Measurements from ENCODE around the gene TMEM222. TPM values are rescaled to one million over a fixed set of nuclear protein-coding genes. Genes with fewer than 3 reads are reported as not detected.

Gene TMEM222
- total and polyA plus RNA-seq, 2 of the 4 experiments (the other 2 are of a cell fraction), result 19.9 to 54.1 TPM

DNA sequence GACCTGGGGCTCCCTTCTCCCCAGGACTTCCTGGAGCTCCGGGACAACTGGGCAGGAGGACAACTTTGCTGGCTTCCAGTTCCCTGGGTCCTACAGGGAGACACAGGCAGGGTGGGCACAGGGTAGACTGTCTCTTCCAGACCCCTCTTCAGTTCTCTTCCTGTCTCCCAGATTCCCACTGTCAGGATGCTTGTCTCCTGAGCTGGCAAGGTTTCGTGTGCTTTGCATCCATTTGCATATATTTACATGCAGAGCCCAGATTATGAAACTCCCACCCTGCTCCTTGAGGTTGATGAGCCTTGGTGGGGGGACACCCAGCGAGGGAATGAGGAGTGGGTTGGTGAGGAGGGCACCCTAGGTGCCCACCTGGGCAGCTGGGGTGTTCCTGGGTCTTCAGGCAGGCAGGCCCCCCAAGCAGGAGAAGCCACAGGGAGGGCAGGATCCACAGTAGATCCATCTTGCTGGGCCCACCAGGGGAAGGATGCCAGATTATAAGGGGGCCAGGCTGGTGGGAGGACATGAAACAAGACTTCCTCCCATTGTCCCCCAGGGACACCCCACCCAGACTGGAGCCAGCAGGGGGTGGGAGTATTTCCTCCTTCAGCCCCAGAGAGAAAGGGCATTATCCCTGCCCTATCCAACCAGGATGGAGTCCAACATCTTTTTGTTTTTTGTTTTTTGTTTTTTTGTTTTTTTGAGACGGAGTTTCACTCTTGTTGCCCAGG is 52.6 kb downstream of the TMEM222 start, which contains the start of gene FCN3:
TSS of gene FCN3 (minus strand) at position 463 of the 725 bp plus-strand sequence. CDS start at position 457, 6 bp downstream.
- no CpG with 5 or more reads among the region's 4 CpGs for WGBS, 2 experiments (ENCODE audit: extremely low coverage in 2 of 2, insufficient read length in 1 of 2)
- Histone ChIP-seq H3K14ac (replicated peaks; ENCODE audit: low read depth, low read length) (no peak within 1 kb of the TSS), H4K8ac (ENCODE audit: low read depth in 2 of 2, low read length in 2 of 2) (no peak within 1 kb of the TSS), H3K4me1 (ENCODE audit: control insufficient read depth, insufficient read depth, low read length) (no peaks in the 10 kb centered on the region), H3K9me3 (ENCODE audit: control insufficient read depth, insufficient read depth, low read length) (no peaks in the 10 kb centered on the region), H3K9me1 (ENCODE audit: insufficient read depth, low read length) (no peaks in the 10 kb centered on the region), H3K79me1 (ENCODE audit: low read depth in 1 of 2, low read length in 2 of 2) (no peaks in the 10 kb centered on the region), H2BK120ac (ENCODE audit: low read depth, low read length) (no peak within 1 kb of the TSS), H3K27ac (ENCODE audit: insufficient read depth, low read length) (no peak within 1 kb of the TSS), H2AK9ac (replicated peaks; ENCODE audit: low read depth, low read length, poor library complexity) (peak within 1 kb of the TSS; percentile 28), H3K56ac (ENCODE audit: extremely low read depth, insufficient read depth, low read length) (no peak within 1 kb of the TSS), H3K9ac (ENCODE audit: low read depth, low read length) (no peak within 1 kb of the TSS), H3K4me3 (ENCODE audit: insufficient read depth, low read depth, low read length) (no peak within 1 kb of the TSS), H2AFZ (replicated peaks; ENCODE audit: low read length, poor library complexity) (no peak within 1 kb of the TSS), H2BK5ac (ENCODE audit: low read depth, low read length, poor library complexity, severe bottlenecking) (no peak within 1 kb of the TSS), H4K91ac (ENCODE audit: insufficient read depth, low read depth, low read length) (no peak within 1 kb of the TSS), H4K20me1 (ENCODE audit: insufficient read depth, low read length) (no peaks in the 10 kb centered on the region; the same call in 1 of the 2 replicates), H2BK15ac (ENCODE audit: low read depth, low read length) (no peak within 1 kb of the TSS), H2BK20ac (ENCODE audit: low read depth, low read length) (no peak within 1 kb of the TSS), H3K18ac (ENCODE audit: low read depth, low read length) (no peak within 1 kb of the TSS), H2AK5ac (ENCODE audit: low read depth, low read length) (peak within 1 kb of the TSS; percentile 16; the same call in 1 of the 2 replicates), H3K27me3 (ENCODE audit: control insufficient read depth, insufficient read depth, low read length) (peaks cover 13% of the 10 kb centered on the region), H3K23ac (ENCODE audit: low read depth, low read length) (0 out of 2 replicates have a peak within 1 kb of the TSS, but pooled peaks have one; percentile 27), H4K5ac (ENCODE audit: low read depth, low read length) (no peak within 1 kb of the TSS), H3K4ac (ENCODE audit: low read depth, low read length) (no peak within 1 kb of the TSS), H3K36me3 (ENCODE audit: control insufficient read depth, insufficient read depth, low read length) (no peaks in the 10 kb centered on the region), H3K4me2 (ENCODE audit: low read depth, low read length) (no peak within 1 kb of the TSS)
- ChIA-PET POLR2A (ENCODE audit: unreplicated experiment) (no interaction called here), CTCF (no interaction called here)
- dilution Hi-C loops (cut with HindIII; ENCODE audit: low sequenced_read_pairs, unreplicated experiment) (no loop called here), in situ Hi-C loops (cut with MboI; ENCODE audit: low sequenced_read_pairs) (no loop called here), intact Hi-C loops (cut with micrococcal nuclease) (no loop called here)
- ATAC-seq (ENCODE audit: low read depth) (no peak), DNase-seq (no peak)
- BruUV-seq (replicated peaks), result no TSS peak
- TF ChIP-seq MAZ (IDR thresholded peaks at IDR 0.05; ENCODE audit: borderline replicate concordance, low read depth, low read length) (no peak), NFE2L2 (IDR thresholded peaks at IDR 0.05; ENCODE audit: low read depth, low read length) (no peak), BHLHE40 (IDR thresholded peaks at IDR 0.05; ENCODE audit: low read depth, low read length) (no peak), RAD21 (IDR thresholded peaks at IDR 0.05; ENCODE audit: low read length) (no peak), CHD1 (IDR thresholded peaks at IDR 0.05; ENCODE audit: low read depth, low read length) (no peak), MXI1 (IDR thresholded peaks at IDR 0.05; ENCODE audit: borderline replicate concordance, low read depth, low read length) (no peak), FOS (IDR thresholded peaks at IDR 0.05; ENCODE audit: low read depth, low read length) (no peak), RCOR1 (IDR thresholded peaks at IDR 0.05; ENCODE audit: insufficient replicate concordance, low read length) (no peak), MAFK (IDR thresholded peaks at IDR 0.05; ENCODE audit: low read depth, low read length) (no peak), POLR2A (IDR thresholded peaks at IDR 0.05; ENCODE audit: low read depth, low read length) (no peak), SMC3 (IDR thresholded peaks at IDR 0.05; ENCODE audit: low read depth, low read length) (no peak), RFX5 (IDR thresholded peaks at IDR 0.05; ENCODE audit: low read depth, low read length) (no peak), CEBPB (IDR thresholded peaks at IDR 0.05; ENCODE audit: low read depth, low read length) (no peak)
- TF ChIP-seq, protein P1, sequence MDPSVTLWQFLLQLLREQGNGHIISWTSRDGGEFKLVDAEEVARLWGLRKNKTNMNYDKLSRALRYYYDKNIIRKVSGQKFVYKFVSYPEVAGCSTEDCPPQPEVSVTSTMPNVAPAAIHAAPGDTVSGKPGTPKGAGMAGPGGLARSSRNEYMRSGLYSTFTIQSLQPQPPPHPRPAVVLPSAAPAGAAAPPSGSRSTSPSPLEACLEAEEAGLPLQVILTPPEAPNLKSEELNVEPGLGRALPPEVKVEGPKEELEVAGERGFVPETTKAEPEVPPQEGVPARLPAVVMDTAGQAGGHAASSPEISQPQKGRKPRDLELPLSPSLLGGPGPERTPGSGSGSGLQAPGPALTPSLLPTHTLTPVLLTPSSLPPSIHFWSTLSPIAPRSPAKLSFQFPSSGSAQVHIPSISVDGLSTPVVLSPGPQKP (IDR thresholded peaks at IDR 0.05; ENCODE audit: borderline replicate concordance, low read depth, low read length), result no peak
- TF ChIP-seq, protein P2, sequence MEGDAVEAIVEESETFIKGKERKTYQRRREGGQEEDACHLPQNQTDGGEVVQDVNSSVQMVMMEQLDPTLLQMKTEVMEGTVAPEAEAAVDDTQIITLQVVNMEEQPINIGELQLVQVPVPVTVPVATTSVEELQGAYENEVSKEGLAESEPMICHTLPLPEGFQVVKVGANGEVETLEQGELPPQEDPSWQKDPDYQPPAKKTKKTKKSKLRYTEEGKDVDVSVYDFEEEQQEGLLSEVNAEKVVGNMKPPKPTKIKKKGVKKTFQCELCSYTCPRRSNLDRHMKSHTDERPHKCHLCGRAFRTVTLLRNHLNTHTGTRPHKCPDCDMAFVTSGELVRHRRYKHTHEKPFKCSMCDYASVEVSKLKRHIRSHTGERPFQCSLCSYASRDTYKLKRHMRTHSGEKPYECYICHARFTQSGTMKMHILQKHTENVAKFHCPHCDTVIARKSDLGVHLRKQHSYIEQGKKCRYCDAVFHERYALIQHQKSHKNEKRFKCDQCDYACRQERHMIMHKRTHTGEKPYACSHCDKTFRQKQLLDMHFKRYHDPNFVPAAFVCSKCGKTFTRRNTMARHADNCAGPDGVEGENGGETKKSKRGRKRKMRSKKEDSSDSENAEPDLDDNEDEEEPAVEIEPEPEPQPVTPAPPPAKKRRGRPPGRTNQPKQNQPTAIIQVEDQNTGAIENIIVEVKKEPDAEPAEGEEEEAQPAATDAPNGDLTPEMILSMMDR (conservative IDR thresholded peaks at IDR 0.05; ENCODE audit: low read depth, low read length), result no peak
- TF ChIP-seq, protein P3, sequence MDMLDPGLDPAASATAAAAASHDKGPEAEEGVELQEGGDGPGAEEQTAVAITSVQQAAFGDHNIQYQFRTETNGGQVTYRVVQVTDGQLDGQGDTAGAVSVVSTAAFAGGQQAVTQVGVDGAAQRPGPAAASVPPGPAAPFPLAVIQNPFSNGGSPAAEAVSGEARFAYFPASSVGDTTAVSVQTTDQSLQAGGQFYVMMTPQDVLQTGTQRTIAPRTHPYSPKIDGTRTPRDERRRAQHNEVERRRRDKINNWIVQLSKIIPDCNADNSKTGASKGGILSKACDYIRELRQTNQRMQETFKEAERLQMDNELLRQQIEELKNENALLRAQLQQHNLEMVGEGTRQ (IDR thresholded peaks at IDR 0.05; ENCODE audit: low read depth, low read length), result no peak

Measured in IMR-90 (cell line).